ENCODE measurements around the gene POLR1G. TPM values are rescaled to one million over a fixed set of nuclear protein-coding genes. Genes with fewer than 3 reads are reported as not detected.

Gene POLR1G
- total and polyA plus RNA-seq, 9 of the 15 experiments (the other 6 are each of a cell fraction or from before 2014, with no cell fraction given), result 3.0 to 50.1 (median 27.4) TPM

DNA sequence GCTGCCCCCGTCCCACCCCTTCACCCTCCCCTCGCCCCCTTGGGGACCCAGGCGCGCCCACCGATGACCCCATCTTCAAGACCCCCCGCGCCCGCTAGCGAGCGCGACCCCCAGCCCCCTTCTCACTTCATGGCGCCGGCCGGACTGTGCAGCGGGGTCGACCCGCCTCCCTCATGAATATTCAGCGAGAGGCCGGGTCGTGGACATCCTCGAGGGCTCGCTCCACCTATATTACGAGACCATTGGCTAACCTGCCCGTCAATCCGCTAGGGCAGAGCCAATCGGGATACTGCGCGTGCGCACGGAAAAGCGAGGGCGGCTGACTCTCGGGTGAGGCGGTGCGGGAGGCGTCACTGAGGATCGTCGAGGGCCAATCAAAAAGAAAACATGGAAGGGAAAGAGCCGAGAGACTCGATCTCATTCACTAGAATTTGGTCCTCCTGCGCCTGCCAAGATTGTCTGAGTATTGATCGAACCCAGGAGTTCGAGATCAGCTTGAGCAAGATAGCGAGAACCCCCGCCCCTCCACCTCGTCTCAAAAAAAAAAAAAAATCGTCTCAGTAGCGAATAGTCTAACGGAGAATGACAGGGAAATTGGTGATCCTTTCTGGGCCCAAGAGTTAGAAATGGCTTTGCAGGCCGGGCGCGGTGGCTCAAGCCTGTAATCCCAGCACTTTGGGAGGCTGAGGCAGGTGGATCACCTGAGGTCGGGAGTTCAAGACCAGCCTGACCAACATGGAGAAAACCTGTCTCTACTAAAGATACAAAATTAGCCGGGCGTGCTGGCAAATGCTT, 35.8 kb upstream of the POLR1G start, which contains the start of gene ERCC2 (continued):
- TF ChIP-seq, protein P1, sequence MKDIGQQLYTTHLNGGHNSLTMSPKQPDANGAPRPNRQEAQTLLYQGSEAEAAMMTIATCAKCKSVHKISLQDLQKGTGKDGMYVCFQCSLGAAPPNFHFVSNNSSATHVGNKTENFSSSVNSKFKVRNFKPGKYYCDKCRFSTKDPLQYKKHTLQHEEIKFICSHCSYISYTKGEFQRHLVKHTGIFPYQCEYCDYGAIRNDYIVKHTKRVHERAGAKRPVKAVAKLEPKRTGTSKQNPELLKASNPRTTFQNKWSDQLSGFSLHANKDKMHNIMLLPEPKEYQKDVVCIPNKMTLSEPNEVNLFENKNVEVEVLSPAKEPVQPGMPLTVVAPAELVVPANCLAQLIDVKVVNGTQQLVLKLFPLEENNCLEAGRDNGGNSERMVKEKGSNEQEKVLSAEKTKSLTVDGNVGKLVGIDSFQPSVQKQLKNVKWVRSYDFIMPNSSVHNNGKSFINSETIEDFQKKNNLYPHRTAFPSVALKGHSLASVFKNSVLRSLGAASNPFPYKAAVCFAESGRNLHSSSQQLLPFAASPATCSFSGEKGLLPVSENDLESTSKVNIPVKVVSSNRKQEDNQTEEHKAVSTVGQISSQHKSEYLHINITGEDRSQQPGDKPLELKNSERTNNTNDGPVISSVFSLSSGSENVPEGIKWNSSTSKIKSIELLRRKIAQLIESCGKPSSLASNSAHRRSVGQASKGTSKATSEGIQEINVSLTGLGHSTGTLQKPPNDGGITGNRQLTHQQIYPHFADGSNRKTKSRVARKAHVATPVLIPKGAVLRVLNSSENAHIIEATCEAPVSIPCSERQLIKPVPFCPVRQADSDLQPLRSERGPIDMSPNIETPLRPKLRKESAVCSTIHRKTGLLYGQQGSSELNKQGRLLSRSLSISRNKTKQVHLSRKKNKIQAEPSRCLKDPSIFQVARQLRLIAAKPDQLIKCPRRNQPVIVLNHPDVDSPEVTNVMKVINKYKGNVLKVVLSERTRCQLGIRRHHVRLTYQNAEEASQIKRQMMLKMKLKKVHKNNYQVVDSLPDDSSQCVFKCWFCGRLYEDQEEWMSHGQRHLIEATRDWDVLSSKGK (CRISPR knock-in tag; IDR thresholded peaks at IDR 0.05), result no peak
- TF ChIP-seq, protein P2, sequence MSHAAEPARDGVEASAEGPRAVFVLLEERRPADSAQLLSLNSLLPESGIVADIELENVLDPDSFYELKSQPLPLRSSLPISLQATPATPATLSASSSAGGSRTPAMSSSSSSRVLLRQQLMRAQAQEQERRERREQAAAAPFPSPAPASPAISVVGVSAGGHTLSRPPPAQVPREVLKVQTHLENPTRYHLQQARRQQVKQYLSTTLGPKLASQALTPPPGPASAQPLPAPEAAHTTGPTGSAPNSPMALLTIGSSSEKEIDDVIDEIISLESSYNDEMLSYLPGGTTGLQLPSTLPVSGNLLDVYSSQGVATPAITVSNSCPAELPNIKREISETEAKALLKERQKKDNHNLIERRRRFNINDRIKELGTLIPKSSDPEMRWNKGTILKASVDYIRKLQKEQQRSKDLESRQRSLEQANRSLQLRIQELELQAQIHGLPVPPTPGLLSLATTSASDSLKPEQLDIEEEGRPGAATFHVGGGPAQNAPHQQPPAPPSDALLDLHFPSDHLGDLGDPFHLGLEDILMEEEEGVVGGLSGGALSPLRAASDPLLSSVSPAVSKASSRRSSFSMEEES (CRISPR knock-in tag; IDR thresholded peaks at IDR 0.05), result no peak
- TF ChIP-seq BRD9 (IDR thresholded peaks at IDR 0.05; ENCODE audit: low read depth, partially characterized antibody) (peak; percentile 51), HDAC8 (tag; IDR thresholded peaks at IDR 0.05) (no peak), CC2D1A (IDR thresholded peaks at IDR 0.05) (peak; percentile 57; the same call in 1 of the 2 replicates), BRD4 (IDR thresholded peaks at IDR 0.05) (no peak), SP1 (CRISPR knock-in tag; IDR thresholded peaks at IDR 0.05) (peak; percentile 87), ETV1 (tag; conservative IDR thresholded peaks at IDR 0.05; ENCODE audit: low read depth) (no peak), ZNF174 (CRISPR knock-in tag; IDR thresholded peaks at IDR 0.05) (no peak), GATAD2A (IDR thresholded peaks at IDR 0.05) (no peak)
- TF ChIP-seq, protein P3, sequence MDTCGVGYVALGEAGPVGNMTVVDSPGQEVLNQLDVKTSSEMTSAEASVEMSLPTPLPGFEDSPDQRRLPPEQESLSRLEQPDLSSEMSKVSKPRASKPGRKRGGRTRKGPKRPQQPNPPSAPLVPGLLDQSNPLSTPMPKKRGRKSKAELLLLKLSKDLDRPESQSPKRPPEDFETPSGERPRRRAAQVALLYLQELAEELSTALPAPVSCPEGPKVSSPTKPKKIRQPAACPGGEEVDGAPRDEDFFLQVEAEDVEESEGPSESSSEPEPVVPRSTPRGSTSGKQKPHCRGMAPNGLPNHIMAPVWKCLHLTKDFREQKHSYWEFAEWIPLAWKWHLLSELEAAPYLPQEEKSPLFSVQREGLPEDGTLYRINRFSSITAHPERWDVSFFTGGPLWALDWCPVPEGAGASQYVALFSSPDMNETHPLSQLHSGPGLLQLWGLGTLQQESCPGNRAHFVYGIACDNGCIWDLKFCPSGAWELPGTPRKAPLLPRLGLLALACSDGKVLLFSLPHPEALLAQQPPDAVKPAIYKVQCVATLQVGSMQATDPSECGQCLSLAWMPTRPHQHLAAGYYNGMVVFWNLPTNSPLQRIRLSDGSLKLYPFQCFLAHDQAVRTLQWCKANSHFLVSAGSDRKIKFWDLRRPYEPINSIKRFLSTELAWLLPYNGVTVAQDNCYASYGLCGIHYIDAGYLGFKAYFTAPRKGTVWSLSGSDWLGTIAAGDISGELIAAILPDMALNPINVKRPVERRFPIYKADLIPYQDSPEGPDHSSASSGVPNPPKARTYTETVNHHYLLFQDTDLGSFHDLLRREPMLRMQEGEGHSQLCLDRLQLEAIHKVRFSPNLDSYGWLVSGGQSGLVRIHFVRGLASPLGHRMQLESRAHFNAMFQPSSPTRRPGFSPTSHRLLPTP (IDR thresholded peaks at IDR 0.05; ENCODE audit: borderline replicate concordance, extremely low read depth, insufficient read length), result no peak
- TF ChIP-seq, protein P4, sequence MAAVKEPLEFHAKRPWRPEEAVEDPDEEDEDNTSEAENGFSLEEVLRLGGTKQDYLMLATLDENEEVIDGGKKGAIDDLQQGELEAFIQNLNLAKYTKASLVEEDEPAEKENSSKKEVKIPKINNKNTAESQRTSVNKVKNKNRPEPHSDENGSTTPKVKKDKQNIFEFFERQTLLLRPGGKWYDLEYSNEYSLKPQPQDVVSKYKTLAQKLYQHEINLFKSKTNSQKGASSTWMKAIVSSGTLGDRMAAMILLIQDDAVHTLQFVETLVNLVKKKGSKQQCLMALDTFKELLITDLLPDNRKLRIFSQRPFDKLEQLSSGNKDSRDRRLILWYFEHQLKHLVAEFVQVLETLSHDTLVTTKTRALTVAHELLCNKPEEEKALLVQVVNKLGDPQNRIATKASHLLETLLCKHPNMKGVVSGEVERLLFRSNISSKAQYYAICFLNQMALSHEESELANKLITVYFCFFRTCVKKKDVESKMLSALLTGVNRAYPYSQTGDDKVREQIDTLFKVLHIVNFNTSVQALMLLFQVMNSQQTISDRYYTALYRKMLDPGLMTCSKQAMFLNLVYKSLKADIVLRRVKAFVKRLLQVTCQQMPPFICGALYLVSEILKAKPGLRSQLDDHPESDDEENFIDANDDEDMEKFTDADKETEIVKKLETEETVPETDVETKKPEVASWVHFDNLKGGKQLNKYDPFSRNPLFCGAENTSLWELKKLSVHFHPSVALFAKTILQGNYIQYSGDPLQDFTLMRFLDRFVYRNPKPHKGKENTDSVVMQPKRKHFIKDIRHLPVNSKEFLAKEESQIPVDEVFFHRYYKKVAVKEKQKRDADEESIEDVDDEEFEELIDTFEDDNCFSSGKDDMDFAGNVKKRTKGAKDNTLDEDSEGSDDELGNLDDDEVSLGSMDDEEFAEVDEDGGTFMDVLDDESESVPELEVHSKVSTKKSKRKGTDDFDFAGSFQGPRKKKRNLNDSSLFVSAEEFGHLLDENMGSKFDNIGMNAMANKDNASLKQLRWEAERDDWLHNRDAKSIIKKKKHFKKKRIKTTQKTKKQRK (IDR thresholded peaks at IDR 0.05; ENCODE audit: borderline replicate concordance, low read depth, low read length), result no peak; the same call in 1 of the 2 replicates
- TF ChIP-seq, protein P5, sequence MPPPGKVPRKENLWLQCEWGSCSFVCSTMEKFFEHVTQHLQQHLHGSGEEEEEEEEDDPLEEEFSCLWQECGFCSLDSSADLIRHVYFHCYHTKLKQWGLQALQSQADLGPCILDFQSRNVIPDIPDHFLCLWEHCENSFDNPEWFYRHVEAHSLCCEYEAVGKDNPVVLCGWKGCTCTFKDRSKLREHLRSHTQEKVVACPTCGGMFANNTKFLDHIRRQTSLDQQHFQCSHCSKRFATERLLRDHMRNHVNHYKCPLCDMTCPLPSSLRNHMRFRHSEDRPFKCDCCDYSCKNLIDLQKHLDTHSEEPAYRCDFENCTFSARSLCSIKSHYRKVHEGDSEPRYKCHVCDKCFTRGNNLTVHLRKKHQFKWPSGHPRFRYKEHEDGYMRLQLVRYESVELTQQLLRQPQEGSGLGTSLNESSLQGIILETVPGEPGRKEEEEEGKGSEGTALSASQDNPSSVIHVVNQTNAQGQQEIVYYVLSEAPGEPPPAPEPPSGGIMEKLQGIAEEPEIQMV (tag; conservative IDR thresholded peaks at IDR 0.05; ENCODE audit: low read depth), result no peak

Measured in K562 (cell line).